Mesenteric fat pad (tissue), 1 donor: ENCODE measurements around the gene CANT1. TPM values are rescaled to one million over a fixed set of nuclear protein-coding genes. Genes with fewer than 3 reads are reported as not detected.

Experiments
- total RNA-seq: library from RNA; stranded (reverse); fragmentation: NEBNext Ultra II Directional; extraction: Animal tissue kit (Norgen Biotek cat#: 25700); gene quantifications from one replicate; pipeline ENCODE4 v1.2.1, GENCODE V29; 2021
- donor health status: DM: yes; HTN: yes; CAD: no.

Gene CANT1
- total RNA-seq, 1 donor from 2014 or later, result 37.9 TPM

Other genes with a start within 250 kb of the CANT1 start
- 54.9 TPM for gene CYTH1, start 227.5 kb downstream of the CANT1 start, total RNA-seq
- gene USP36, start 168.9 kb downstream of the CANT1 start, total RNA-seq, result 93.9 TPM
- gene CEP295NL, start 106.6 kb downstream of the CANT1 start, total RNA-seq, result 6.5 TPM
- gene TIMP2, start 84.4 kb downstream of the CANT1 start, total RNA-seq, result 351 TPM
- gene LGALS3BP, start 29.8 kb downstream of the CANT1 start, total RNA-seq, result 417 TPM
- 563 TPM for gene C1QTNF1, start 14.4 kb upstream of the CANT1 start, total RNA-seq
- gene ENGASE, start 65.1 kb upstream of the CANT1 start, total RNA-seq, result 38.8 TPM